Keratinocyte (primary cell): ENCODE measurements around the gene UVSSA. TPM values are rescaled to one million over a fixed set of nuclear protein-coding genes. Genes with fewer than 3 reads are reported as not detected.

Experiments used
- DNase-seq: peaks from one replicate; pipeline ENCODE4 v3.0.0-alpha.2; 2011; ENCODE audit warnings: low read depth, missing footprints, low spot score
- FAIRE-seq: peaks from 2 replicates; lab custom pipeline; 2011; peaks lifted over from hg19 to GRCh38; lab: Jason Lieb, UNC
- H2AFZ ChIP-seq: 2 replicates; pipeline ENCODE4 v1.6.0; 2012; ENCODE audit warnings: low read length, control low read depth, inconsistent platforms; ENCODE audit not compliant: control insufficient read depth
- H3K27ac ChIP-seq: 2 replicates; pipeline ENCODE4 v1.5.1; 2011; ENCODE audit warnings: low read length; ENCODE audit not compliant: control insufficient read depth, insufficient read depth
- H3K27me3 ChIP-seq: 3 replicates; pipeline ENCODE4 v1.6.0; 2011; ENCODE audit warnings: low read length; ENCODE audit not compliant: control insufficient read depth, insufficient read depth; ENCODE audit errors: extremely low read depth
- H3K36me3 ChIP-seq, 2 experiments: 2 replicates in 1 of 2; 3 replicates in 1 of 2; pipeline ENCODE4 v1.5.1; 2011; ENCODE audit warnings: low read length in 2 of 2, mild to moderate bottlenecking in 1 of 2; ENCODE audit not compliant: control insufficient read depth in 2 of 2, insufficient read depth in 2 of 2; ENCODE audit errors: extremely low read depth in 1 of 2
- H3K4me1 ChIP-seq: 3 replicates; pipeline ENCODE4 v1.5.1; 2011; ENCODE audit warnings: low read length; ENCODE audit not compliant: control insufficient read depth, insufficient read depth; ENCODE audit errors: extremely low read depth
- H3K4me2 ChIP-seq: 3 replicates; pipeline ENCODE4 v1.6.0; 2011; ENCODE audit warnings: low read depth, low read length; ENCODE audit not compliant: control insufficient read depth, insufficient read depth; ENCODE audit errors: extremely low read depth
- H3K4me3 ChIP-seq, 3 experiments: fragments of 200-600 bp in 1 of 3; sonication (generic) in 1 of 3; 2 replicates in 2 of 3; 3 replicates in 1 of 3; pipeline ENCODE4 v1.5.1; 2011 to 2016; ENCODE audit warnings: low read length in 3 of 3, mild to moderate bottlenecking in 3 of 3, control low read depth in 2 of 3, inconsistent platforms in 1 of 3, low read depth in 1 of 3, mixed read lengths in 1 of 3, mixed run types in 1 of 3, moderate library complexity in 1 of 3; ENCODE audit not compliant: control insufficient read depth in 2 of 3, insufficient read depth in 2 of 3; ENCODE audit errors: extremely low read depth in 1 of 3
- H3K79me2 ChIP-seq: 2 replicates; pipeline ENCODE4 v1.6.0; 2012; ENCODE audit warnings: low read length; ENCODE audit not compliant: control insufficient read depth, insufficient read depth
- H3K9ac ChIP-seq: 3 replicates; pipeline ENCODE4 v1.6.0; 2011; ENCODE audit warnings: low read length; ENCODE audit not compliant: control insufficient read depth, insufficient read depth; ENCODE audit errors: extremely low read depth
- H3K9me1 ChIP-seq: 3 replicates; pipeline ENCODE4 v1.6.0; 2011; ENCODE audit warnings: low read length; ENCODE audit not compliant: control insufficient read depth, insufficient read depth; ENCODE audit errors: extremely low read depth
- H3K9me3 ChIP-seq: 2 replicates; pipeline ENCODE4 v1.5.1; 2012; ENCODE audit warnings: low read depth, low read length; ENCODE audit not compliant: control insufficient read depth
- H4K20me1 ChIP-seq: 3 replicates; pipeline ENCODE4 v1.6.0; 2011; ENCODE audit warnings: low read length; ENCODE audit not compliant: control insufficient read depth, insufficient read depth; ENCODE audit errors: extremely low read depth
- EZH2 ChIP-seq: IDR thresholded peaks from one replicate; pipeline ENCODE4 v1.6.1; 2012; ENCODE audit warnings: inconsistent platforms, mild to moderate bottlenecking, low read length, moderate library complexity
- dilution Hi-C: fragments of 300-500 bp; cut with MboI; formaldehyde crosslinking; loops from one replicate; pipeline ENCODE4 v1.7.0; 2020; ENCODE audit warnings: low sequenced_read_pairs; ENCODE audit not compliant: extremely low pct_ligation_motif_present
- polyA plus RNA-seq, 5 experiments: library from polyadenylated mRNA; depleted of rRNA in 3 of 5; stranded (reverse) in 3 of 5; stranded (forward) in 1 of 5; unstranded in 1 of 5; fragments of >200 nt; gene quantifications; 1 replicate in 1 of 5; 2 replicates in 3 of 5; 3 replicates in 1 of 5; pipeline versions ENCODE4 v1.2.1 to v1.2.3, GENCODE V29; 2011 to 2012; ENCODE audit warnings: missing spikeins in 2 of 5, low read depth in 1 of 5, low replicate concordance in 1 of 5
- TF ChIP-seq, protein P1 (sequence below), 3 experiments: IDR thresholded peaks in 1 of 3; conservative IDR thresholded peaks in 1 of 3; optimal IDR thresholded peaks in 1 of 3; 2 replicates in 2 of 3; 3 replicates in 1 of 3; pipeline versions ENCODE3 to v1.5.1; 2011; ENCODE audit warnings: low read length in 3 of 3, mild to moderate bottlenecking in 3 of 3, moderate library complexity in 2 of 3, control low read depth in 1 of 3, inconsistent platforms in 1 of 3; ENCODE audit not compliant: insufficient read depth in 2 of 3; ENCODE audit errors: extremely low read depth in 1 of 3

UVSSA gene
- polyA plus RNA-seq, 1 donor (not counting 4 experiments of a cell fraction or from before 2014, with no cell fraction given), result 4.7 TPM

DNA sequence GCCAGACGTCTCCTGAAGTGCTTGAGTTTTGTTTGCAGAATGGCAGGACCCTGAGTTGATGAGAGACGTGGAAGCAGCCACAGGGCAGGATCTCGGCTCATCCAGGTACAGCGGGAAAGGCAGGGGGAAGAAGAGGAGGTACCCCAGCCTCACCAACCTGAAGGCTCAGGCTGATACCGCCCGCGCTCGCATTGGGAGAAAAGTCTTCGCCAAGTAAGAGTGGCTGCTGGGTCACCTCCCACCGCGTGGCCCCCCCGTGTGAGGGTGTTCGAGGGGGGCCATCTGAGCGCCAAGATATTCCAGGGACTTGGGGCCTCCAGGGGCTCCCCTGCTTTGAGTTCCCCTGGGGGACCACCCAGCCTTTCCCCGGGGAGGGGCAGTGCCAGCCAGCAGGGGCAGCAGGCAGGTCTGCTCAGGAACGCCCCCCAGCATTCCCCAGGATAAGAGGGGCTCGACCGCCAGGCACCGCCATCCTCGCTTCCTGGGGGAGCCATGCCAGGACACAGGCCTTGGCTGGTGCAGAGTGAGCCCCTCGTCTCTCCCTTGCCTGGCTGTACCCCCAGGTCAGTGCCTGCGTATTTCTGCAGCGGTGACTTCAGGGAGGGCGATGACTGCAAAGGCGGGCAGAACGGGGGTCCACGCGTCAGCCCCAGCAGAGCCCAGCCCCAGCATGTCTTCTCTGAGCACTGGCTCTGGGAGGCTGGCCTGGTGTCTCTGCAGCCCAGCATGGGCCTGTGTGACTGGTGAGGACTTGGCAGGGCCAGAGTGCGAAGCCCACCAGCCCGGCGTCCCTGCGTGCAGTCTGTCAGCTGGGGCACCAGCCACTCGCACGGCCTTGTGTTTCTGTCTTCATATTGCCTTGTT, 37.0 kb downstream of the UVSSA start:
- H3K27me3 ChIP-seq, result no peaks in the 10 kb centered on the region
- DNase-seq (no peak), FAIRE-seq (no peak)
- no peak for TF ChIP-seq EZH2
- TF ChIP-seq, protein P1, sequence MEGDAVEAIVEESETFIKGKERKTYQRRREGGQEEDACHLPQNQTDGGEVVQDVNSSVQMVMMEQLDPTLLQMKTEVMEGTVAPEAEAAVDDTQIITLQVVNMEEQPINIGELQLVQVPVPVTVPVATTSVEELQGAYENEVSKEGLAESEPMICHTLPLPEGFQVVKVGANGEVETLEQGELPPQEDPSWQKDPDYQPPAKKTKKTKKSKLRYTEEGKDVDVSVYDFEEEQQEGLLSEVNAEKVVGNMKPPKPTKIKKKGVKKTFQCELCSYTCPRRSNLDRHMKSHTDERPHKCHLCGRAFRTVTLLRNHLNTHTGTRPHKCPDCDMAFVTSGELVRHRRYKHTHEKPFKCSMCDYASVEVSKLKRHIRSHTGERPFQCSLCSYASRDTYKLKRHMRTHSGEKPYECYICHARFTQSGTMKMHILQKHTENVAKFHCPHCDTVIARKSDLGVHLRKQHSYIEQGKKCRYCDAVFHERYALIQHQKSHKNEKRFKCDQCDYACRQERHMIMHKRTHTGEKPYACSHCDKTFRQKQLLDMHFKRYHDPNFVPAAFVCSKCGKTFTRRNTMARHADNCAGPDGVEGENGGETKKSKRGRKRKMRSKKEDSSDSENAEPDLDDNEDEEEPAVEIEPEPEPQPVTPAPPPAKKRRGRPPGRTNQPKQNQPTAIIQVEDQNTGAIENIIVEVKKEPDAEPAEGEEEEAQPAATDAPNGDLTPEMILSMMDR (optimal IDR thresholded peaks at IDR 0.05 in 1 of 3, IDR thresholded peaks at IDR 0.05 in 1 of 3, conservative IDR thresholded peaks at IDR 0.05 in 1 of 3; ENCODE audit: extremely low read depth in 1 of 3, insufficient read depth in 2 of 3, low read length in 3 of 3), result no peak
- H3K27ac ChIP-seq, result no peak overlapping the region
- no peak overlapping the region for H3K4me3 ChIP-seq
- no peaks in the 10 kb centered on the region for H3K4me1 ChIP-seq
- H3K36me3 ChIP-seq, result peaks cover 7 to 21% of the 10 kb centered on the region in 2 experiments
- H2AFZ ChIP-seq, result no peak overlapping the region
- no peak overlapping the region for H3K4me2 ChIP-seq
- dilution Hi-C loops, result no loop called here
- no peak overlapping the region for H3K9ac ChIP-seq
- H3K9me3 ChIP-seq, result no peaks in the 10 kb centered on the region
- no peaks in the 10 kb centered on the region for H3K79me2 ChIP-seq
- H4K20me1 ChIP-seq, result no peaks in the 10 kb centered on the region
- no peaks in the 10 kb centered on the region for H3K9me1 ChIP-seq

DNA sequence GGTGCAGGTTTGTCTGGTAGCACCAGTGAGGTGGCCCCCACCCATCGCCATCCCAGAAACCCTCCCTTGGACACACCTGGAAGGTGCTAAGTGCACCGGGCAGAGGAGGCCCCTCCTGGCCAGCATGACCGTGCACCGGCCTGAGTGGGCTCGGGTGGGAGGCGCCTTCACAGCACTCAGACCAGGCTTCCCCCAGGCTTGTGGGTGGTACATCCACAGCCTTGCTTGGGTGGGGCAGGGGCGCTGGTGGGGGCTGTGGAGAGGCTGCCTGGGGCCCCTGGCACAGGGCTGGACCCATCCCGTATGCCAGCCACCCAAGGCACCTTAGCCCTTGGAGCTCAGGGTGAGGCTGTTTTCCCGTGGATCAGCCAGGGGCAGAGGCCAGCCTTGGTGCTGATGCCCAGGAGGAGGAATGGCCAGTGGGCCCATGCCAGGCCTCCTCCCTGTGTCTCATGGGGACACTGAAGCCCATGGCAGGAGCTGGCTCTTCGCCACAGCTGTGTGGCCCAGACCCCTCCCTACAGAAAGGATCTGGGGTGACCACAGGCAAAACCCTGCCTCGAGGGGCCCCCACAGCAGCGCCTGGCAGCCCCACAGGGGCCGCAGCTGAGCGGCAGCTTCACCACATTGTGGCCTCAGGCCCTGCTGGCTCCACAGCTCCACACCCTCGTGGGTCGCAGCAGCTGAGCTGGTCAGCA, 37.8 kb downstream of the UVSSA start:
- no peaks in the 10 kb centered on the region for H3K4me1 ChIP-seq
- H3K9me3 ChIP-seq, result no peaks in the 10 kb centered on the region
- H3K27me3 ChIP-seq, result no peaks in the 10 kb centered on the region
- H3K9ac ChIP-seq, result no peak overlapping the region
- H3K27ac ChIP-seq, result no peak overlapping the region
- DNase-seq (no peak), FAIRE-seq (no peak)
- H3K79me2 ChIP-seq, result no peaks in the 10 kb centered on the region
- TF ChIP-seq EZH2, result no peak
- TF ChIP-seq, protein P1 (optimal IDR thresholded peaks at IDR 0.05 in 1 of 3, IDR thresholded peaks at IDR 0.05 in 1 of 3, conservative IDR thresholded peaks at IDR 0.05 in 1 of 3; ENCODE audit: extremely low read depth in 1 of 3, insufficient read depth in 2 of 3, low read length in 3 of 3), result no peak
- peaks cover 7 to 22% of the 10 kb centered on the region in 2 experiments for H3K36me3 ChIP-seq
- H4K20me1 ChIP-seq, result no peaks in the 10 kb centered on the region
- dilution Hi-C loops, result no loop called here
- no peaks in the 10 kb centered on the region for H3K9me1 ChIP-seq
- no peak overlapping the region for H3K4me2 ChIP-seq
- no peak overlapping the region for H2AFZ ChIP-seq
- H3K4me3 ChIP-seq, result no peak overlapping the region
